Measurements from ENCODE around the gene BGN. TPM values are rescaled to one million over a fixed set of nuclear protein-coding genes. Genes with fewer than 3 reads are reported as not detected.

Gene BGN
- total and polyA plus RNA-seq, 8 donors = 6.2 to 64.3 (median 16.2) TPM

- Histone ChIP-seq H3K4me3 (no peak overlapping the region), H3K27me3 (peaks cover 0 to 13% (median 0%) of the 10 kb centered on the region in 3 donors), H3K27ac (no peak overlapping the region), H3K36me3 (no peaks in the 10 kb centered on the region), H3K4me1 (no peaks in the 10 kb centered on the region), H3K9me3 (no peaks in the 10 kb centered on the region)
- 56 to 83% (median 66%) methylated on average over 1 to 8 of the region's 8 CpGs for WGBS, 5 donors
- intact Hi-C loops (cut with DNase I; ENCODE audit: low total_unique reads) = no loop called here
- no peak for DNase-seq
- TF ChIP-seq POLR2AphosphoS5 (IDR thresholded peaks at IDR 0.05) = no peak
- no peak for TF ChIP-seq POLR2A (IDR thresholded peaks at IDR 0.05)
- no peak for TF ChIP-seq EP300 (IDR thresholded peaks at IDR 0.05)
- no peak for TF ChIP-seq CTCF (IDR thresholded peaks at IDR 0.05)
Observed at GRCh38 chrX:153544727-153545126, 49.9 kb downstream of the BGN start.

GRCh38 chrX:153546386-153546785 is 51.6 kb downstream of the BGN start:
- Histone ChIP-seq H3K36me3 (no peaks in the 10 kb centered on the region), H3K4me1 (no peaks in the 10 kb centered on the region), H3K9me3 (no peaks in the 10 kb centered on the region), H3K27me3 (peaks cover 0 to 13% (median 0%) of the 10 kb centered on the region in 3 donors), H3K27ac (no peak overlapping the region), H3K4me3 (no peak overlapping the region)
- TF ChIP-seq CTCF (IDR thresholded peaks at IDR 0.05) (no peak), EP300 (IDR thresholded peaks at IDR 0.05) (no peak), POLR2A (IDR thresholded peaks at IDR 0.05) (no peak), POLR2AphosphoS5 (IDR thresholded peaks at IDR 0.05) (no peak)
- WGBS, 5 donors = 66 to 84% (median 75%) methylated on average over 9 to 11 of the region's 11 CpGs; no CpG with 5 or more reads in 1 of the 5 donors
- DNase-seq = no peak
- intact Hi-C loops (cut with DNase I; ENCODE audit: low total_unique reads) = no loop called here

GRCh38 chrX:153547195-153547594 is 52.4 kb downstream of the BGN start:
- no peaks in the 10 kb centered on the region for H3K36me3 ChIP-seq
- no peak overlapping the region for H3K27ac ChIP-seq
- peaks cover 0 to 18% (median 0%) of the 10 kb centered on the region in 3 donors for H3K27me3 ChIP-seq
- no peaks in the 10 kb centered on the region for H3K4me1 ChIP-seq
- no peak for DNase-seq
- H3K9me3 ChIP-seq = no peaks in the 10 kb centered on the region
- H3K4me3 ChIP-seq = no peak overlapping the region
- WGBS, 5 donors = 42 to 64% (median 62%) methylated on average over 6 to 7 of the region's 7 CpGs
- intact Hi-C loops (cut with DNase I; ENCODE audit: low total_unique reads) = no loop called here
- TF ChIP-seq EP300 (IDR thresholded peaks at IDR 0.05) (no peak), CTCF (IDR thresholded peaks at IDR 0.05) (no peak)

GRCh38 chrX:153549231-153549630 is 54.5 kb downstream of the BGN start:
- TF ChIP-seq POLR2A (IDR thresholded peaks at IDR 0.05) (no peak), EP300 (IDR thresholded peaks at IDR 0.05) (no peak), CTCF (IDR thresholded peaks at IDR 0.05) (no peak), POLR2AphosphoS5 (IDR thresholded peaks at IDR 0.05) (no peak)
- whole genome bisulfite sequencing, 5 donors = 77 to 87% (median 83%) methylated on average over 10 to 17 of the region's 17 CpGs
- DNase-seq = no peak
- H3K9me3 ChIP-seq = no peaks in the 10 kb centered on the region
- no peak overlapping the region for H3K27ac ChIP-seq
- no peaks in the 10 kb centered on the region for H3K4me1 ChIP-seq
- no peaks in the 10 kb centered on the region for H3K36me3 ChIP-seq
- intact Hi-C loops (cut with DNase I; ENCODE audit: low total_unique reads) = no loop called here
- peaks cover 0 to 18% (median 0%) of the 10 kb centered on the region in 3 donors for H3K27me3 ChIP-seq
- H3K4me3 ChIP-seq = no peak overlapping the region

Measured in stomach (tissue), 9 donors.